ENCODE data around the gene GAB2.

Gene GAB2

GRCh38 chr11:78397398-78397797 is 20.2 kb downstream of the GAB2 start:
- DNase-seq: no peak

- DNase-seq: no peak
Measured at GRCh38 chr11:78395597-78395996, 22.0 kb downstream of the GAB2 start.

GRCh38 chr11:78392854-78393253 is 24.8 kb downstream of the GAB2 start:
- no peak for DNase-seq

- DNase-seq: no peak
Measured at GRCh38 chr11:78391424-78391823, 26.2 kb downstream of the GAB2 start.

- no peak for DNase-seq
Measured at GRCh38 chr11:78390809-78391208, 26.8 kb downstream of the GAB2 start.

- DNase-seq: no peak
Measured at GRCh38 chr11:78386215-78386941, 31.2 kb downstream of the GAB2 start.

GRCh38 chr11:78385205-78385604 is 32.4 kb downstream of the GAB2 start:
- no peak for DNase-seq

GRCh38 chr11:78384231-78384630 is 33.4 kb downstream of the GAB2 start:
- DNase-seq: no peak

GRCh38 chr11:78381865-78382264 is 35.8 kb downstream of the GAB2 start:
- no peak for DNase-seq

- DNase-seq: no peak
Measured at GRCh38 chr11:78380615-78381051, 37.0 kb downstream of the GAB2 start.

- no peak for DNase-seq
Measured at GRCh38 chr11:78379039-78379670, 38.5 kb downstream of the GAB2 start.

GRCh38 chr11:78377625-78378418 is 39.8 kb downstream of the GAB2 start:
- no peak for DNase-seq

- no peak for DNase-seq
Measured at GRCh38 chr11:78376858-78377257, 40.8 kb downstream of the GAB2 start.

- DNase-seq: no peak
Measured at GRCh38 chr11:78374917-78375316, 42.7 kb downstream of the GAB2 start.

GRCh38 chr11:78373689-78374088 is 43.9 kb downstream of the GAB2 start:
- no peak for DNase-seq

- no peak for DNase-seq
Measured at GRCh38 chr11:78372114-78372768, 45.4 kb downstream of the GAB2 start.

- no peak for DNase-seq
Measured at GRCh38 chr11:78371221-78371891, 46.3 kb downstream of the GAB2 start.

- no peak for DNase-seq
Measured at GRCh38 chr11:78370406-78371172, 47.0 kb downstream of the GAB2 start.

GRCh38 chr11:78365381-78365792 is 52.2 kb downstream of the GAB2 start:
- no peak for DNase-seq

- no peak for DNase-seq
Measured at GRCh38 chr11:78364128-78364751, 53.4 kb downstream of the GAB2 start.

GRCh38 chr11:78363024-78363619 is 54.5 kb downstream of the GAB2 start:
- DNase-seq: no peak
